ENCODE data around the gene LY6G6C. TPM values are rescaled to one million over a fixed set of nuclear protein-coding genes. Genes with fewer than 3 reads are reported as not detected.

The LY6G6C gene
- total and polyA plus RNA-seq, 2 of the 4 experiments (the other 2 are of a cell fraction): not detected

DNA sequence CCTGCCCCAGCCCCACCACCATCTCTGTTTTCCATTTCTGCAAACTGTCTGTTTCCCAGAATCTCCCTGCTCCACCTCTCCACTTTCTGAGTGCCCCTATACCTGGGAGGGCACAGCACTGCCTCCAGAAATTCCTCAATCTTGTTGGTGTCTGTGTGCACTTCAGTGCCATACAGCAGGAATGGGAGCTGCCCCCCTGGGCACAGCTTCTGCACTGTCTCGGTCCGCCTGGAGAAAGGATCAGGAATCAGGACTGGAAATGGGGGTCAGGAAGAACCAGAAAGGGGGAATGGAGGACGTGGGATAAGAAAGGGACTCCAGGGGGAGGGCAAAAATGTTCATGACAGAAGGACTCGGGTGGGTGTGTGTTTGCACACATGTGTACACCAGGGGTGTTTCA, 12.2 kb upstream of the LY6G6C start:
- H3K18ac ChIP-seq (ENCODE audit: low read depth, low read length): no peak overlapping the region
- WGBS, 2 experiments (ENCODE audit: extremely low coverage in 2 of 2, insufficient read length in 1 of 2): 94% methylated on average over 4 of the region's 4 CpGs; no CpG with 5 or more reads in 1 of the 2 experiments
- peak overlapping the region; percentile 98 for H2AK5ac ChIP-seq (ENCODE audit: low read depth, low read length)
- H3K9me1 ChIP-seq (ENCODE audit: insufficient read depth, low read length): peaks cover 10% of the 10 kb centered on the region
- no peak overlapping the region for H2BK15ac ChIP-seq (ENCODE audit: low read depth, low read length)
- no TSS peak for BruUV-seq (replicated peaks)
- no peak overlapping the region for H4K5ac ChIP-seq (ENCODE audit: low read depth, low read length)
- peak overlapping the region; percentile 33 to 74; a peak in 1 of 4 replicates for H4K8ac ChIP-seq (ENCODE audit: low read depth in 2 of 2, low read length in 2 of 2)
- H3K9me3 ChIP-seq (ENCODE audit: control insufficient read depth, insufficient read depth, low read length): no peaks in the 10 kb centered on the region
- H4K20me1 ChIP-seq (ENCODE audit: insufficient read depth, low read length): peaks cover 38% of the 10 kb centered on the region
- no peak overlapping the region for H3K4me3 ChIP-seq (ENCODE audit: insufficient read depth, low read depth, low read length)
- in situ Hi-C loops (cut with MboI; ENCODE audit: low sequenced_read_pairs): no loop called here
- H3K36me3 ChIP-seq (ENCODE audit: control insufficient read depth, insufficient read depth, low read length): peaks cover 30% of the 10 kb centered on the region
- no peak overlapping the region for H4K91ac ChIP-seq (ENCODE audit: insufficient read depth, low read depth, low read length)
- CTCF ChIA-PET: no interaction called here
- H3K14ac ChIP-seq (replicated peaks; ENCODE audit: low read depth, low read length): peak overlapping the region; percentile 98
- H3K56ac ChIP-seq (ENCODE audit: extremely low read depth, insufficient read depth, low read length): no peak overlapping the region
- peak overlapping the region; percentile 81; the same call in 1 of the 2 replicates for H3K23ac ChIP-seq (ENCODE audit: low read depth, low read length)
- peak overlapping the region; percentile 98; the same call in 1 of the 2 replicates for H3K4ac ChIP-seq (ENCODE audit: low read depth, low read length)
- no peaks in the 10 kb centered on the region for H3K27me3 ChIP-seq (ENCODE audit: control insufficient read depth, insufficient read depth, low read length)
- ATAC-seq (ENCODE audit: low read depth): no peak
- peak overlapping the region; percentile 96; the same call in 1 of the 2 replicates for H3K4me2 ChIP-seq (ENCODE audit: low read depth, low read length)
- peak overlapping the region; percentile 99 for H2BK5ac ChIP-seq (ENCODE audit: low read depth, low read length, poor library complexity, severe bottlenecking)
- intact Hi-C loops (cut with micrococcal nuclease): no loop called here
- H2BK20ac ChIP-seq (ENCODE audit: low read depth, low read length): no peak overlapping the region
- dilution Hi-C loops (cut with HindIII; ENCODE audit: low sequenced_read_pairs, unreplicated experiment): no loop called here
- no peak overlapping the region for H2BK120ac ChIP-seq (ENCODE audit: low read depth, low read length)
- peak overlapping the region; percentile 100 for H2AK9ac ChIP-seq (replicated peaks; ENCODE audit: low read depth, low read length, poor library complexity)
- H3K79me1 ChIP-seq (ENCODE audit: low read depth in 1 of 2, low read length in 2 of 2): peaks cover 6 to 71% of the 10 kb centered on the region in 2 experiments; a peak in 3 of 4 replicates
- H2AFZ ChIP-seq (replicated peaks; ENCODE audit: low read length, poor library complexity): no peak overlapping the region
- peaks cover 18% of the 10 kb centered on the region for H3K4me1 ChIP-seq (ENCODE audit: control insufficient read depth, insufficient read depth, low read length)
- peak overlapping the region; percentile 94 for H3K27ac ChIP-seq (ENCODE audit: insufficient read depth, low read length)
- TF ChIP-seq FOS (IDR thresholded peaks at IDR 0.05; ENCODE audit: low read depth, low read length): no peak
- TF ChIP-seq RFX5 (IDR thresholded peaks at IDR 0.05; ENCODE audit: low read depth, low read length): no peak
- TF ChIP-seq SMC3 (IDR thresholded peaks at IDR 0.05; ENCODE audit: low read depth, low read length): no peak
- TF ChIP-seq, protein P1, sequence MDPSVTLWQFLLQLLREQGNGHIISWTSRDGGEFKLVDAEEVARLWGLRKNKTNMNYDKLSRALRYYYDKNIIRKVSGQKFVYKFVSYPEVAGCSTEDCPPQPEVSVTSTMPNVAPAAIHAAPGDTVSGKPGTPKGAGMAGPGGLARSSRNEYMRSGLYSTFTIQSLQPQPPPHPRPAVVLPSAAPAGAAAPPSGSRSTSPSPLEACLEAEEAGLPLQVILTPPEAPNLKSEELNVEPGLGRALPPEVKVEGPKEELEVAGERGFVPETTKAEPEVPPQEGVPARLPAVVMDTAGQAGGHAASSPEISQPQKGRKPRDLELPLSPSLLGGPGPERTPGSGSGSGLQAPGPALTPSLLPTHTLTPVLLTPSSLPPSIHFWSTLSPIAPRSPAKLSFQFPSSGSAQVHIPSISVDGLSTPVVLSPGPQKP (IDR thresholded peaks at IDR 0.05; ENCODE audit: borderline replicate concordance, low read depth, low read length): no peak
- no peak for TF ChIP-seq CEBPB (IDR thresholded peaks at IDR 0.05; ENCODE audit: low read depth, low read length)
- no peak for TF ChIP-seq MAZ (IDR thresholded peaks at IDR 0.05; ENCODE audit: borderline replicate concordance, low read depth, low read length)
- TF ChIP-seq MXI1 (IDR thresholded peaks at IDR 0.05; ENCODE audit: borderline replicate concordance, low read depth, low read length): no peak
- no peak for TF ChIP-seq RAD21 (IDR thresholded peaks at IDR 0.05; ENCODE audit: low read length)
- peak overlapping the region; percentile 98; the same call in 1 of the 2 replicates for H3K9ac ChIP-seq (ENCODE audit: low read depth, low read length)
- POLR2A ChIA-PET (ENCODE audit: unreplicated experiment): interaction anchor here (0.5 kb wide), 1 partner anchor 10 kb away, joined by 3 read pairs; no protein-coding TSS in a partner anchor
- no peak for DNase-seq
